HAP-1 (cell line): ENCODE measurements around the gene CFHR2.
A peak's percentile ranks its signal among the peaks of the same experiment; 100 is the strongest.
"Not testable (repeated sequence)": the region's sequence is repeated elsewhere in the genome, so short reads cannot be mapped to it uniquely, and the experiment has no call there.

Experiments
- DNase-seq, 2 experiments: peaks; one replicate each; pipeline ENCODE4 v3.0.0-alpha.2; 2016 to 2020; ENCODE audit warnings: low spot score in 2 of 2
- H3K27me3 ChIP-seq: fragments of 250-450 bp; sonication (Bioruptor Pico); 2 replicates; pipeline ENCODE4 v1.5.1; 2020; ENCODE audit warnings: low read depth, mild to moderate bottlenecking, moderate library complexity
- H3K36me3 ChIP-seq: fragments of 250-450 bp; sonication (Bioruptor Pico); replicated peaks from 2 replicates; pipeline ENCODE4 v1.5.1; 2020; ENCODE audit warnings: mild to moderate bottlenecking
- H3K4me1 ChIP-seq: fragments of 250-450 bp; sonication (Bioruptor Pico); 2 replicates; pipeline ENCODE4 v1.5.1; 2020; ENCODE audit warnings: mild to moderate bottlenecking
- H3K4me3 ChIP-seq: fragments of 250-450 bp; sonication (Bioruptor Pico); 2 replicates; pipeline ENCODE4 v1.5.1; 2020; ENCODE audit warnings: mild to moderate bottlenecking, moderate library complexity
- H3K9me3 ChIP-seq: fragments of 250-450 bp; sonication (Bioruptor Pico); 2 replicates; pipeline ENCODE4 v1.5.1; 2020; ENCODE audit warnings: mild to moderate bottlenecking, moderate library complexity
- in situ Hi-C: fragments of 300-500 bp; cut with MboI; formaldehyde crosslinking; loops from 3 replicates; pipeline ENCODE4 v1.14.3; 2020; ENCODE audit warnings: low sequenced_read_pairs, inconsistent platforms, mixed read lengths

CFHR2 gene

GRCh38 chr1:196970182-196970581, 26.6 kb downstream of the CFHR2 start:
- in situ Hi-C loops = no loop called here
- DNase-seq = no peak
- Histone ChIP-seq H3K9me3 (no peaks in the 10 kb centered on the region), H3K27me3 (no peaks in the 10 kb centered on the region; the same call in 1 of the 2 replicates), H3K4me3 (no peak overlapping the region), H3K4me1 (no peaks in the 10 kb centered on the region), H3K36me3 (no peaks in the 10 kb centered on the region)

DNA sequence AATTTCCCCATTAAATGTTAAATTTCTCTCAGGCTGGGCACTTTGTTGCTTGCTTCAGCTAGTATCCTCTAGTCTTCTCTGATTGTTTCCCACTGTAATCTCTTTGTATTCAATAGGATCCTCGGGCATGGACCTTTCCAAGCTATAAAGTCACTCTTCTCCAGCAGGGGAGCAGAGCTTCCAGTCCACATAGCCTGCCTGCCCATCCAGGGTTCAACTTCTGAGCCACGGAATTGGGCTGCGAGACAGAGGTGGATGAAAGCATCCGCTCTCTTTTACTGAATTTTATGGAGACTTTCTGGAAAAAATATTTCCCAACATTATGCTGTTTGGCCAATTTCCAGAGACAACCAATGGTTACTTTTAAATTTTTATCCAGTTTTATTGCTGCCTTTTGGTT, 32.7 kb downstream of the CFHR2 start:
- no peak for DNase-seq
- in situ Hi-C loops = no loop called here
- Histone ChIP-seq H3K4me3 (no peak overlapping the region), H3K4me1 (no peaks in the 10 kb centered on the region), H3K27me3 (peaks cover 8% of the 10 kb centered on the region), H3K9me3 (no peaks in the 10 kb centered on the region), H3K36me3 (no peaks in the 10 kb centered on the region)

- no peaks in the 10 kb centered on the region for H3K4me1 ChIP-seq
- no peaks in the 10 kb centered on the region for H3K9me3 ChIP-seq
- H3K27me3 ChIP-seq = peaks cover 8% of the 10 kb centered on the region
- in situ Hi-C loops = no loop called here
- no peak within 1 kb of the TSS for H3K4me3 ChIP-seq
- no peak for DNase-seq
- H3K36me3 ChIP-seq = no peaks in the 10 kb centered on the region
Observed at GRCh38 chr1:196977278-196977677, 33.7 kb downstream of the CFHR2 start, which contains the start of gene CFHR5. CFHR5 (plus strand) TSS chr1:196977556; CDS start chr1:196977665, 109 bp downstream.

GRCh38 chr1:196980859-196981258, 37.3 kb downstream of the CFHR2 start:
- no peak for DNase-seq
- Histone ChIP-seq H3K4me3 (no peak overlapping the region), H3K36me3 (no peaks in the 10 kb centered on the region), H3K9me3 (no peaks in the 10 kb centered on the region), H3K4me1 (no peaks in the 10 kb centered on the region), H3K27me3 (peaks cover 8% of the 10 kb centered on the region; the same call in 1 of the 2 replicates)
- in situ Hi-C loops = no loop called here

GRCh38 chr1:196982247-196982646, 38.7 kb downstream of the CFHR2 start:
- in situ Hi-C loops, H3K27me3 ChIP-seq, H3K4me1 ChIP-seq, H3K36me3 ChIP-seq, H3K4me3 ChIP-seq, DNase-seq, H3K9me3 ChIP-seq: not testable (repeated sequence)

DNA sequence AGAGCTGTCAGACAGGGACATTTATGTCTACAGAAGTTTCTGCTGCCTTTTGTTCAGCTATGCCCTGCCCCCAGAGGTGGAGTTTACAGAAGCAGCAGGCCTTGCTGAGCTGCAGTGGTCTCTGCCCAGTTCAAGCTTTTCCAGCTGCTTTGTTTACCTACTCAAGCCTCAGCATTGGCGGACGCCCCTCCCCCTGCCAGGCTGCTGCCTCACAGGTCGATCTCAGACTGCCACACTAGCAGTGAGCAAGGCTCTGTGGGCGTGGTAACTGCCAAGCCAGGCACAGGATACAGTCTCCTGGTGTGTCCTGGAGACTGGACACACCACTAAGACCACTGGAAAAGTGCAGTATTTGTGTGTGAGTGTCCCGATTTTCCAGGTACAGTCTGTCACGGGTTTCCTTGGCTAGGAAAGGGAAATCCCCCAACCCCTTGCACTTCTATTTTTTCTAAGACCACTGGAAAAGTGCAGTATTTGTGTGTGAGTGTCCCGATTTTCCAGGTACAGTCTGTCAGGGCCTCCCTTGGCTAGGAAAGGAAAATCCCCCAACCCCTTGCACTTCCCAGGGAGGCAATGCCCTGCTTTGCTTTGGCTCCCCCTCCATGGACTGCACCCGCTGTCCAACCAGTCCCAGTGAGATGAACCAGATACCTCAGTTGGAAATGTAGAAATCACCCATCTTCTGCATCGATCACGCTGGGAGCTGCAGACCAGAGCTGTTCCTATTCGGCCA, 48.5 kb downstream of the CFHR2 start:
- in situ Hi-C loops, H3K4me1 ChIP-seq, H3K9me3 ChIP-seq, H3K4me3 ChIP-seq, H3K27me3 ChIP-seq, H3K36me3 ChIP-seq: not testable (repeated sequence)
- peak; percentile 4 to 60 for DNase-seq

GRCh38 chr1:196993916-196994315, 50.4 kb downstream of the CFHR2 start:
- no peak for DNase-seq
- no peaks in the 10 kb centered on the region for H3K36me3 ChIP-seq
- H3K4me3 ChIP-seq = no peak overlapping the region
- in situ Hi-C loops = no loop called here
- H3K9me3 ChIP-seq = no peaks in the 10 kb centered on the region
- 0 out of 2 replicates have a peak, but pooled peaks cover 2% of the 10 kb centered on the region for H3K27me3 ChIP-seq
- H3K4me1 ChIP-seq = no peaks in the 10 kb centered on the region

DNA sequence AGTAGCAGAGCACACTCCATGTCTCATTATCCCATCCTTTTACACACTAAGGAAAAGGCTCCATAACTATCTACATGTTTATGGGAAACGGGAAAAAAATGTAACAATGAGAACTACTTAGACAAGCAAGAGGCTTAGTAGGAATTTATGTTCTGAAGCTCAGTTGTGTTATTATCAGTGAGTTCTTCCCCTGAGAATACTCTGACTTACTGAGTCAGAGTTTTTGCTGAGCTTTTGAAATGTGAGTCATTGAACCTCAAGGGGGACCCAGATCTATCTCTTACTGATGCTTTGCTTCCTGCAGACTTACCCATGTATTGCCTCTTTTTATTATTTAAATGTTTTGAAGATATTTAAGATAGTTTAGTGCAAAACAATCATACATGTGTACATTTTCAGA, 53.9 kb downstream of the CFHR2 start:
- Histone ChIP-seq H3K9me3 (no peaks in the 10 kb centered on the region), H3K36me3 (no peaks in the 10 kb centered on the region), H3K27me3 (0 out of 2 replicates have a peak, but pooled peaks cover 2% of the 10 kb centered on the region), H3K4me1 (no peaks in the 10 kb centered on the region), H3K4me3 (no peak overlapping the region)
- no peak for DNase-seq
- in situ Hi-C loops = no loop called here

DNA sequence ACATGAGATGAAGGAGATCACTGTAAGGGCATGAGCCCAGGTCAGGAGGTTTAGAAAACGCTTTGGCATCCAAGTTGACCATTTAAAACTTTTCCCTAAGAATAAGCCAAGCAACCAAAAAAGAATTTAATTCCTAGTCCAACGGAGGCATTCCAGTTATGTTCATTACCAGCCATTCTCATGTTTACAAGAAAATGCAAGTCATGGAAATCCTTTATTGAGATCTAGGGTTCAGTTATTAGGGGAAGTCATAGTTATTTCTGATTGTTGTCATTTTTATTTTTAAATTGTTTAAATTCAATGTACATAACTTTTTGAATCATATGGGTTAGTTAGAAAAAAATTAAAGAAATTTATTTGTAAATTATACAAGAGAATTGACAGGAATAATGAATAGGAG, 58.3 kb downstream of the CFHR2 start:
- H3K4me3 ChIP-seq = no peak overlapping the region
- no peak for DNase-seq
- no peaks in the 10 kb centered on the region for H3K4me1 ChIP-seq
- in situ Hi-C loops = no loop called here
- no peaks in the 10 kb centered on the region for H3K27me3 ChIP-seq
- no peaks in the 10 kb centered on the region for H3K36me3 ChIP-seq
- no peaks in the 10 kb centered on the region for H3K9me3 ChIP-seq

DNA sequence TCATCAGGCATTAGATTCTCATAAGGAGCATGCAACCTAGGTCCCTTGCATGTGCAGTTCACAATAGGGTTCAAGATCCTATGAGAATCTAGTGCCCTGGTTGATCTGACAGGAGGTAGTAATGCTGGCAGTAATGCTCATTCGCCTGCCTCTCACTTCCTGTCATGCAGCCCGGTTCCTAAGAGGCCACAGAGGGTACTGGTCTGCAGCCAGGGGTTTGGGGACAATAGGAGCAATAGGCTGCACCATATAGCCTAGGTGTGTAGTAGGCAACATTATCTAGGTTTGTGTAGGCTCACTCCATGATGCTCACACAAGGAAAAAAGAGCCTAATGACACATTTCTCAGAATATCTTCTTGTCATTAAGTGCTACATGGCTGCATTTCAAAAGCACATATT, 59.6 kb downstream of the CFHR2 start:
- no peaks in the 10 kb centered on the region for H3K9me3 ChIP-seq
- H3K36me3 ChIP-seq = no peaks in the 10 kb centered on the region
- no peak overlapping the region for H3K4me3 ChIP-seq
- no peaks in the 10 kb centered on the region for H3K27me3 ChIP-seq
- no peaks in the 10 kb centered on the region for H3K4me1 ChIP-seq
- in situ Hi-C loops = no loop called here
- DNase-seq = no peak

DNA sequence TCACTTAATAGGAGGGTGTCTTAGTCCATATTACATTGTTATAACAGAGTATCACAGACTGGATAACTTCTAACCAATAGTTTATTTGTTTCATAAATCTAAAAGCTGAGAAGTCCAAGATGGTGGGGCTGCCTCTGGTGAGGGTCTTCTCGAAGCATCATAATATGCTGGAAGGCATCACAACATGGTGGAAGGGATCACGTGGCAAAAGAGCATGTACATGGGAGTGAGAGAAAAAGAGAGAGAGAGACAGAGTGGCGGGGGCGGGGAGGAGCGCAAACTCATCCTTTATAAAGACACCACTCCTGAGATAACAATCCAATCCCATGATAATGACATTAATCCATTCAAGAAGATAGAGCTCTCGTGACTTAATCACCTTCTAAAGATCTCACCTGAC, 65.3 kb downstream of the CFHR2 start:
- Histone ChIP-seq H3K27me3 (no peaks in the 10 kb centered on the region), H3K4me3 (no peak overlapping the region), H3K36me3 (no peaks in the 10 kb centered on the region), H3K4me1 (no peaks in the 10 kb centered on the region), H3K9me3 (no peaks in the 10 kb centered on the region)
- in situ Hi-C loops = no loop called here
- DNase-seq = no peak
